Keratinocyte (primary cell): Measurements from ENCODE around the gene NAP1L1. TPM values are rescaled to one million over a fixed set of nuclear protein-coding genes. Genes with fewer than 3 reads are reported as not detected.

Source experiments
- DNase-seq: peaks from one replicate; pipeline ENCODE4 v3.0.0-alpha.2; 2011; ENCODE audit warnings: low read depth, missing footprints, low spot score
- FAIRE-seq: peaks from 2 replicates; lab custom pipeline; 2011; peaks lifted over from hg19 to GRCh38; lab: Jason Lieb, UNC
- H2AFZ ChIP-seq: 2 replicates; pipeline ENCODE4 v1.6.0; 2012; ENCODE audit warnings: low read length, control low read depth, inconsistent platforms; ENCODE audit not compliant: control insufficient read depth
- H3K27ac ChIP-seq: 2 replicates; pipeline ENCODE4 v1.5.1; 2011; ENCODE audit warnings: low read length; ENCODE audit not compliant: control insufficient read depth, insufficient read depth
- H3K27me3 ChIP-seq: 3 replicates; pipeline ENCODE4 v1.6.0; 2011; ENCODE audit warnings: low read length; ENCODE audit not compliant: control insufficient read depth, insufficient read depth; ENCODE audit errors: extremely low read depth
- H3K36me3 ChIP-seq, 2 experiments: 2 replicates in 1 of 2; 3 replicates in 1 of 2; pipeline ENCODE4 v1.5.1; 2011; ENCODE audit warnings: low read length in 2 of 2, mild to moderate bottlenecking in 1 of 2; ENCODE audit not compliant: control insufficient read depth in 2 of 2, insufficient read depth in 2 of 2; ENCODE audit errors: extremely low read depth in 1 of 2
- H3K4me1 ChIP-seq: 3 replicates; pipeline ENCODE4 v1.5.1; 2011; ENCODE audit warnings: low read length; ENCODE audit not compliant: control insufficient read depth, insufficient read depth; ENCODE audit errors: extremely low read depth
- H3K4me2 ChIP-seq: 3 replicates; pipeline ENCODE4 v1.6.0; 2011; ENCODE audit warnings: low read depth, low read length; ENCODE audit not compliant: control insufficient read depth, insufficient read depth; ENCODE audit errors: extremely low read depth
- H3K4me3 ChIP-seq, 3 experiments: fragments of 200-600 bp in 1 of 3; sonication (generic) in 1 of 3; 2 replicates in 2 of 3; 3 replicates in 1 of 3; pipeline ENCODE4 v1.5.1; 2011 to 2016; ENCODE audit warnings: low read length in 3 of 3, mild to moderate bottlenecking in 3 of 3, control low read depth in 2 of 3, inconsistent platforms in 1 of 3, low read depth in 1 of 3, mixed read lengths in 1 of 3, mixed run types in 1 of 3, moderate library complexity in 1 of 3; ENCODE audit not compliant: control insufficient read depth in 2 of 3, insufficient read depth in 2 of 3; ENCODE audit errors: extremely low read depth in 1 of 3
- H3K79me2 ChIP-seq: 2 replicates; pipeline ENCODE4 v1.6.0; 2012; ENCODE audit warnings: low read length; ENCODE audit not compliant: control insufficient read depth, insufficient read depth
- H3K9ac ChIP-seq: 3 replicates; pipeline ENCODE4 v1.6.0; 2011; ENCODE audit warnings: low read length; ENCODE audit not compliant: control insufficient read depth, insufficient read depth; ENCODE audit errors: extremely low read depth
- H3K9me1 ChIP-seq: 3 replicates; pipeline ENCODE4 v1.6.0; 2011; ENCODE audit warnings: low read length; ENCODE audit not compliant: control insufficient read depth, insufficient read depth; ENCODE audit errors: extremely low read depth
- H3K9me3 ChIP-seq: 2 replicates; pipeline ENCODE4 v1.5.1; 2012; ENCODE audit warnings: low read depth, low read length; ENCODE audit not compliant: control insufficient read depth
- H4K20me1 ChIP-seq: 3 replicates; pipeline ENCODE4 v1.6.0; 2011; ENCODE audit warnings: low read length; ENCODE audit not compliant: control insufficient read depth, insufficient read depth; ENCODE audit errors: extremely low read depth
- EZH2 ChIP-seq: IDR thresholded peaks from one replicate; pipeline ENCODE4 v1.6.1; 2012; ENCODE audit warnings: inconsistent platforms, mild to moderate bottlenecking, low read length, moderate library complexity
- dilution Hi-C: fragments of 300-500 bp; cut with MboI; formaldehyde crosslinking; loops from one replicate; pipeline ENCODE4 v1.7.0; 2020; ENCODE audit warnings: low sequenced_read_pairs; ENCODE audit not compliant: extremely low pct_ligation_motif_present
- polyA plus RNA-seq, 5 experiments: library from polyadenylated mRNA; depleted of rRNA in 3 of 5; stranded (reverse) in 3 of 5; stranded (forward) in 1 of 5; unstranded in 1 of 5; fragments of >200 nt; gene quantifications; 1 replicate in 1 of 5; 2 replicates in 3 of 5; 3 replicates in 1 of 5; pipeline versions ENCODE4 v1.2.1 to v1.2.3, GENCODE V29; 2011 to 2012; ENCODE audit warnings: missing spikeins in 2 of 5, low read depth in 1 of 5, low replicate concordance in 1 of 5
- TF ChIP-seq, protein P1 (sequence below), 3 experiments: IDR thresholded peaks in 1 of 3; conservative IDR thresholded peaks in 1 of 3; optimal IDR thresholded peaks in 1 of 3; 2 replicates in 2 of 3; 3 replicates in 1 of 3; pipeline versions ENCODE3 to v1.5.1; 2011; ENCODE audit warnings: low read length in 3 of 3, mild to moderate bottlenecking in 3 of 3, moderate library complexity in 2 of 3, control low read depth in 1 of 3, inconsistent platforms in 1 of 3; ENCODE audit not compliant: insufficient read depth in 2 of 3; ENCODE audit errors: extremely low read depth in 1 of 3

NAP1L1 gene
- polyA plus RNA-seq, 1 donor (not counting 4 experiments of a cell fraction or from before 2014, with no cell fraction given), result 384 TPM

- TF ChIP-seq, protein P1, sequence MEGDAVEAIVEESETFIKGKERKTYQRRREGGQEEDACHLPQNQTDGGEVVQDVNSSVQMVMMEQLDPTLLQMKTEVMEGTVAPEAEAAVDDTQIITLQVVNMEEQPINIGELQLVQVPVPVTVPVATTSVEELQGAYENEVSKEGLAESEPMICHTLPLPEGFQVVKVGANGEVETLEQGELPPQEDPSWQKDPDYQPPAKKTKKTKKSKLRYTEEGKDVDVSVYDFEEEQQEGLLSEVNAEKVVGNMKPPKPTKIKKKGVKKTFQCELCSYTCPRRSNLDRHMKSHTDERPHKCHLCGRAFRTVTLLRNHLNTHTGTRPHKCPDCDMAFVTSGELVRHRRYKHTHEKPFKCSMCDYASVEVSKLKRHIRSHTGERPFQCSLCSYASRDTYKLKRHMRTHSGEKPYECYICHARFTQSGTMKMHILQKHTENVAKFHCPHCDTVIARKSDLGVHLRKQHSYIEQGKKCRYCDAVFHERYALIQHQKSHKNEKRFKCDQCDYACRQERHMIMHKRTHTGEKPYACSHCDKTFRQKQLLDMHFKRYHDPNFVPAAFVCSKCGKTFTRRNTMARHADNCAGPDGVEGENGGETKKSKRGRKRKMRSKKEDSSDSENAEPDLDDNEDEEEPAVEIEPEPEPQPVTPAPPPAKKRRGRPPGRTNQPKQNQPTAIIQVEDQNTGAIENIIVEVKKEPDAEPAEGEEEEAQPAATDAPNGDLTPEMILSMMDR (optimal IDR thresholded peaks at IDR 0.05 in 1 of 3, IDR thresholded peaks at IDR 0.05 in 1 of 3, conservative IDR thresholded peaks at IDR 0.05 in 1 of 3; ENCODE audit: extremely low read depth in 1 of 3, insufficient read depth in 2 of 3, low read length in 3 of 3), result no peak
- TF ChIP-seq EZH2, result no peak
- dilution Hi-C loops, result no loop called here
- Histone ChIP-seq H3K9ac (no peak overlapping the region), H3K4me3 (no peak overlapping the region), H3K4me1 (peaks cover 9% of the 10 kb centered on the region), H3K36me3 (peaks cover 0 to 3% of the 10 kb centered on the region in 2 experiments), H3K27me3 (no peaks in the 10 kb centered on the region), H3K79me2 (no peaks in the 10 kb centered on the region), H3K9me3 (no peaks in the 10 kb centered on the region), H4K20me1 (no peaks in the 10 kb centered on the region), H3K27ac (no peak overlapping the region), H3K4me2 (no peak overlapping the region), H3K9me1 (no peaks in the 10 kb centered on the region), H2AFZ (no peak overlapping the region)
- FAIRE-seq (no peak), DNase-seq (no peak)
Observed at GRCh38 chr12:76042147-76042546, 42.3 kb downstream of the NAP1L1 start.

DNA sequence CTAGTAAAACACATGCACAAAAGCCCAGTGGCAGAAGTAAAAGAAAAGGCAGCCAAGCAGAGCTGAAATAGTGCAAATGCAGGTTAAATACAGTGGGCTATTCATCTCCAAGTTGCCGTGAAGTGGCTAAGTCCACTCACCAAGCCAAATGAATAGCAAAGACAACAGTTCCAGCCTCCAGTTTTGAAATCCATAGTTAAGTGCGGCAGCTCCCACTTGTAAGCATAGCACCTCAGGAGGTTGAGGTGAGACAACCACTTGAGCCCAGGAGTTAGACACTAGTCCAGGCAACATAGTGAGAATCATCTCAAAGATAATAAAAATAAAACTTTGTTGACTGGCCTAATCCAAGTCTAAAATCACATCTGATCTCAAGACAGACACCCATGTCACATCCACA is 43.1 kb downstream of the NAP1L1 start:
- dilution Hi-C loops, result no loop called here
- no peaks in the 10 kb centered on the region for H3K9me1 ChIP-seq
- peaks cover 0 to 1% of the 10 kb centered on the region in 2 experiments for H3K36me3 ChIP-seq
- FAIRE-seq (no peak), DNase-seq (no peak)
- H3K9ac ChIP-seq, result no peak overlapping the region
- H3K4me1 ChIP-seq, result peaks cover 9% of the 10 kb centered on the region
- H3K79me2 ChIP-seq, result no peaks in the 10 kb centered on the region
- no peak overlapping the region for H3K27ac ChIP-seq
- H3K9me3 ChIP-seq, result no peaks in the 10 kb centered on the region
- no peak overlapping the region for H3K4me2 ChIP-seq
- no peak overlapping the region for H2AFZ ChIP-seq
- H4K20me1 ChIP-seq, result no peaks in the 10 kb centered on the region
- no peak for TF ChIP-seq EZH2
- TF ChIP-seq, protein P1 (optimal IDR thresholded peaks at IDR 0.05 in 1 of 3, IDR thresholded peaks at IDR 0.05 in 1 of 3, conservative IDR thresholded peaks at IDR 0.05 in 1 of 3; ENCODE audit: extremely low read depth in 1 of 3, insufficient read depth in 2 of 3, low read length in 3 of 3), result no peak
- H3K4me3 ChIP-seq, result no peak overlapping the region
- H3K27me3 ChIP-seq, result no peaks in the 10 kb centered on the region
